GM12878 (cell line): ENCODE measurements around the gene ABCD3. TPM values are rescaled to one million over a fixed set of nuclear protein-coding genes. Genes with fewer than 3 reads are reported as not detected.
A peak's percentile ranks its signal among the peaks of the same experiment; 100 is the strongest.

Source experiments
- ATAC-seq: fragments of 200-7000 bp; cut with Tn5 transposase; 3 replicates; pipeline ENCODE4 v1.9.1; 2020; ENCODE audit warnings: mild to moderate bottlenecking, moderate library complexity
- BruUV-seq: library from RNA; stranded (reverse); fragments of 400-500 nt; replicated peaks from 2 replicates; lab custom pipeline; 2021; lab: Mats Ljungman, UMichigan
- CTCF ChIA-PET: fragments of 300-600 bp; sonication (Branson Sonifier 250); formaldehyde crosslinking; extraction: SDS; loops from one replicate; lab custom pipeline; 2021; ENCODE audit warnings: inconsistent platforms; lab: Yijun Ruan, JAX
- POLR2A ChIA-PET: fragments of 350-600 bp; formaldehyde crosslinking; extraction: SDS; loops from one replicate; lab custom pipeline; 2021; ENCODE audit warnings: inconsistent platforms; lab: Charles Lee
- RAD21 ChIA-PET: fragments of 300-600 bp; sonication (Branson Sonifier 250); formaldehyde crosslinking; loops from one replicate; lab custom pipeline; 2023; ENCODE audit warnings: antibody characterized with exemption; ENCODE audit not compliant: unreplicated experiment; lab: Charles Lee
- SMC1A ChIA-PET: fragments of 300-600 bp; sonication (Branson Sonifier 250); formaldehyde crosslinking; loops from one replicate; lab custom pipeline; 2023; ENCODE audit not compliant: unreplicated experiment, uncharacterized antibody; lab: Charles Lee
- DNase-seq: peaks from one replicate; pipeline ENCODE4 v3.0.0-alpha.2; 2011; ENCODE audit warnings: low read depth, low spot score
- FAIRE-seq: peaks from 3 replicates; lab custom pipeline; 2011; peaks lifted over from hg19 to GRCh38; lab: Jason Lieb, UNC
- H2AFZ ChIP-seq: 2 replicates; pipeline ENCODE4 v1.6.0; 2011; ENCODE audit warnings: low read depth, low read length, control low read depth; ENCODE audit not compliant: control insufficient read depth
- H3K27ac ChIP-seq: 2 replicates; pipeline ENCODE4 v1.5.1; 2011; ENCODE audit warnings: control low read depth; ENCODE audit not compliant: control insufficient read depth, insufficient read depth
- H3K27me3 ChIP-seq, 2 experiments: replicated peaks in 1 of 2; 2 replicates each; pipeline versions ENCODE4 v1.6.0 to v1.6.1; 2011; ENCODE audit warnings: low read length in 1 of 2; ENCODE audit not compliant: control insufficient read depth in 2 of 2, insufficient read depth in 2 of 2
- H3K36me3 ChIP-seq, 2 experiments: 2 replicates each; pipeline ENCODE4 v1.5.1; 2011; ENCODE audit warnings: low read length in 1 of 2; ENCODE audit not compliant: control insufficient read depth in 2 of 2, insufficient read depth in 2 of 2
- H3K4me1 ChIP-seq: 2 replicates; pipeline ENCODE4 v1.6.1; 2011; ENCODE audit warnings: mild to moderate bottlenecking, low read length, moderate library complexity, mixed read lengths; ENCODE audit not compliant: control insufficient read depth, insufficient read depth
- H3K4me2 ChIP-seq: 2 replicates; pipeline ENCODE4 v1.6.0; 2011; ENCODE audit warnings: control low read depth; ENCODE audit not compliant: control insufficient read depth, insufficient read depth
- H3K4me3 ChIP-seq: fragments of 200-600 bp; sonication (generic); 2 replicates; pipeline ENCODE4 v1.5.1; 2016
- H3K79me2 ChIP-seq: 2 replicates; pipeline ENCODE4 v1.6.0; 2011; ENCODE audit warnings: low read length; ENCODE audit not compliant: control insufficient read depth, insufficient read depth
- H3K9ac ChIP-seq: 2 replicates; pipeline ENCODE4 v1.8.0; 2011; ENCODE audit warnings: low read length, control low read depth, mixed read lengths; ENCODE audit not compliant: control insufficient read depth, insufficient read depth
- H3K9me3 ChIP-seq: replicated peaks from 3 replicates; pipeline ENCODE4 v1.5.1; 2011; ENCODE audit warnings: mild to moderate bottlenecking, low read length; ENCODE audit not compliant: control insufficient read depth, insufficient read depth
- H4K20me1 ChIP-seq: 2 replicates; pipeline ENCODE4 v1.6.0; 2011; ENCODE audit not compliant: control insufficient read depth, insufficient read depth
- BHLHE40 ChIP-seq, 2 experiments: fragments of 450-650 bp in 1 of 2; IDR thresholded peaks; 2 replicates each; pipeline ENCODE4 v1.6.1; 2011 to 2017; ENCODE audit warnings: low read depth in 2 of 2, borderline replicate concordance in 1 of 2, improper control_type of control experiment in 1 of 2, low read length in 1 of 2, mild to moderate bottlenecking in 1 of 2
- CTCF ChIP-seq, 3 experiments: IDR thresholded peaks in 2 of 3; conservative IDR thresholded peaks in 1 of 3; 2 replicates each; pipeline ENCODE4 v1.5.1; 2011; ENCODE audit warnings: low read depth in 3 of 3, low read length in 3 of 3, mild to moderate bottlenecking in 3 of 3, control low read depth in 2 of 3, moderate library complexity in 2 of 3, inconsistent platforms in 1 of 3, mixed read lengths in 1 of 3; ENCODE audit not compliant: control insufficient read depth in 2 of 3, insufficient read depth in 1 of 3; ENCODE audit errors: extremely low read depth in 1 of 3
- RAD21 ChIP-seq: IDR thresholded peaks from 2 replicates; pipeline ENCODE4 v1.6.1; 2011; ENCODE audit warnings: mild to moderate bottlenecking, low read depth, low read length, moderate library complexity; ENCODE audit not compliant: insufficient read depth
- SMC3 ChIP-seq: IDR thresholded peaks from 2 replicates; pipeline ENCODE4 v1.6.1; 2011; ENCODE audit warnings: low read length, improper control_type of control experiment, borderline replicate concordance
- TCF12 ChIP-seq: IDR thresholded peaks from 2 replicates; pipeline ENCODE4 v1.6.1; 2011; ENCODE audit warnings: low read depth, mild to moderate bottlenecking, low read length
- ZBTB40 ChIP-seq: fragments of 450-650 bp; IDR thresholded peaks from 2 replicates; pipeline ENCODE4 v1.6.1; 2016; ENCODE audit warnings: mild to moderate bottlenecking, moderate library complexity, borderline replicate concordance
- WGBS: methylation state at CpG from one replicate; pipeline ENCODE4 v1.1.6; 2016; ENCODE audit warnings: low lambda C conversion rate; ENCODE audit not compliant: insufficient replicate concordance, insufficient coverage; ENCODE audit errors: missing lambda C conversion rate; 5-methylcytosine and 5-hydroxymethylcytosine counted together
- in situ Hi-C: fragments of 300-500 bp; cut with MboI; formaldehyde crosslinking; loops from 9 replicates; pipeline ENCODE4 v1.14.3; 2018; ENCODE audit warnings: mixed read lengths
- intact Hi-C: fragments of 100-400 bp; cut with micrococcal nuclease; formaldehyde crosslinking; loops from one replicate; pipeline ENCODE4 v1.14.2; 2022; ENCODE audit not compliant: unreplicated experiment
- polyA plus RNA-seq, 11 experiments: library from polyadenylated mRNA; depleted of rRNA in 4 of 11; unstranded in 6 of 11; stranded (reverse) in 5 of 11; fragments of >200 nt; fragmentation: Nextera tagmentation in 4 of 11; fragmentation: Illumina TruSeq in 1 of 11; extraction: Ambion mirVana in 4 of 11; extraction: Trizol in 1 of 11; gene quantifications; 1 replicate in 1 of 11; 2 replicates in 10 of 11; pipeline versions ENCODE4 v1.2.1 to v1.2.3, GENCODE V29; 2011 to 2016; ENCODE audit warnings: inconsistent platforms in 2 of 11, missing spikeins in 2 of 11, low read depth in 1 of 11
- total RNA-seq, 4 experiments: library from RNA; depleted of rRNA in 3 of 4; stranded (reverse); fragments of >200 nt in 3 of 4; fragmentation: Illumina TruSeq in 1 of 4; extraction: Trizol in 1 of 4; gene quantifications; 2 replicates each; pipeline versions ENCODE4 v1.2.1 to v1.2.3, GENCODE V29; 2013 to 2021

The ABCD3 gene
- total and polyA plus RNA-seq, 10 of the 15 experiments (the other 5 are each of a cell fraction or from before 2014, with no cell fraction given) = 15.1 to 40.2 (median 24.1) TPM

- no peaks in the 10 kb centered on the region for H3K36me3 ChIP-seq
- RAD21 ChIA-PET = interaction anchor here (1.2 kb wide), 1 partner anchor 282 kb away, joined by 3 read pairs; no protein-coding TSS in a partner anchor
- TF ChIP-seq ZBTB40 (no peak), SMC3 (peak; percentile 16; the same call in 1 of the 2 replicates), BHLHE40 (IDR thresholded peaks at IDR 0.05; ENCODE audit: borderline replicate concordance in 1 of 2, low read depth in 2 of 2, low read length in 1 of 2) (no peak), TCF12 (no peak), RAD21 (peak; percentile 54), CTCF (IDR thresholded peaks at IDR 0.05 in 2 of 3, conservative IDR thresholded peaks at IDR 0.05 in 1 of 3; ENCODE audit: control insufficient read depth in 2 of 3, extremely low read depth in 1 of 3, insufficient read depth in 1 of 3, low read depth in 3 of 3, low read length in 3 of 3) (peak in 2 of 3 experiments; percentile 5 to 32; a peak in 2 of 6 replicates)
- TF ChIP-seq, all 136 proteins: peak for 3
- 38% methylated on average over 4 of the region's 4 CpGs for WGBS
- Histone ChIP-seq H3K4me2 (no peak overlapping the region), H2AFZ (no peak overlapping the region), H3K27ac (no peak overlapping the region), H3K4me3 (no peak overlapping the region), H3K9me3 (no peaks in the 10 kb centered on the region), H3K4me1 (no peaks in the 10 kb centered on the region), H4K20me1 (no peaks in the 10 kb centered on the region), H3K9ac (no peak overlapping the region), H3K79me2 (no peaks in the 10 kb centered on the region), H3K27me3 (no peaks in the 10 kb centered on the region)
- POLR2A ChIA-PET = no interaction called here
- DNase-seq (no peak), ATAC-seq (no peak), FAIRE-seq (no peak)
- SMC1A ChIA-PET = interaction anchor here (1.1 to 1.3 kb wide), 2 partner anchors 14 to 280 kb away, joined by 3 to 4 read pairs; no protein-coding TSS in a partner anchor
- no TSS peak for BruUV-seq
- in situ Hi-C loops (loop anchor here (5.0 kb wide), 1 partner anchor 275 kb away; no protein-coding TSS in a partner anchor), intact Hi-C loops (no loop called here)
- CTCF ChIA-PET = interaction anchor here (0.6 to 12.6 kb wide), 4 partner anchors 9 to 282 kb away, joined by 3 to 127 read pairs (median 4); no protein-coding TSS in a partner anchor
Measured at GRCh38 chr1:94522304-94522703, 104.1 kb downstream of the ABCD3 start.
